Umbilical cord (tissue), 2 donors: ENCODE results near the gene RBPJL. TPM values are rescaled to one million over a fixed set of nuclear protein-coding genes. Genes with fewer than 3 reads are reported as not detected.

Experiments used
- DNase-seq: peaks from one replicate; pipeline ENCODE4 v3.0.0-alpha.2; 2015; ENCODE audit warnings: low spot score
- total RNA-seq: library from RNA; depleted of rRNA; stranded (reverse); fragments of >200 nt; gene quantifications from one replicate; pipeline ENCODE4 v1.2.3, GENCODE V29; 2014; ENCODE audit warnings: low replicate concordance; ENCODE audit not compliant: insufficient read depth

Gene RBPJL, protein sequence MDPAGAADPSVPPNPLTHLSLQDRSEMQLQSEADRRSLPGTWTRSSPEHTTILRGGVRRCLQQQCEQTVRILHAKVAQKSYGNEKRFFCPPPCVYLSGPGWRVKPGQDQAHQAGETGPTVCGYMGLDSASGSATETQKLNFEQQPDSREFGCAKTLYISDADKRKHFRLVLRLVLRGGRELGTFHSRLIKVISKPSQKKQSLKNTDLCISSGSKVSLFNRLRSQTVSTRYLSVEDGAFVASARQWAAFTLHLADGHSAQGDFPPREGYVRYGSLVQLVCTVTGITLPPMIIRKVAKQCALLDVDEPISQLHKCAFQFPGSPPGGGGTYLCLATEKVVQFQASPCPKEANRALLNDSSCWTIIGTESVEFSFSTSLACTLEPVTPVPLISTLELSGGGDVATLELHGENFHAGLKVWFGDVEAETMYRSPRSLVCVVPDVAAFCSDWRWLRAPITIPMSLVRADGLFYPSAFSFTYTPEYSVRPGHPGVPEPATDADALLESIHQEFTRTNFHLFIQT
- not detected for total RNA-seq

DNA sequence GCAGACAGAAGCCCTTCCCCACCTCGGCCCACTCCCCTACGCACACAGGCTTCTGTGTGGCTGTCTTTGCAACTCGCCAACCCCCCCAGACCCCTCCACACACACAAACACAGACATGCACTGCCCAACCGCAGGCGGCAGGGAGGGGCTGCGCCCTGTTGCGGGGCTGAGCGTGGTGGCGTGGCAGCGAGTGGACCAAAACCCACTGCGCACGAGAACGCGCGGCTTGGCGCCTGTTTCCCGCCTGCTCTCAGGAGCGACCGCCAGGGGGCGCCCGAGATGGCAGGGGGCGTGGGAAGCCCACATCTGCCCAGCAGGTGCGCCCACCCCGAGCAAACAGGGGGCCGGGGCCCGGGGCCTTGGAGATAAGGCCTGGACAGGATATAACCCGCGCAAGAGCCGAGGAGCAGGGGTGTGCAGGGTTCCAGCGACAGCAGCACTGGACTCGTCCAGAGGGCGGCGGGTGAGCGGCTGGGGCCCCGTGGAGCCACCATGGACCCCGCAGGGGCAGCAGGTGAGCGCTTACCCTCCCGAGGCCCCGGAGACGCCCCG lies at the start of gene RBPJL:
Gene RBPJL (plus strand): TSS at position 410 of the 552 bp plus-strand sequence. CDS start 83 bp downstream, at position 493.
- DNase-seq = no peak

DNA sequence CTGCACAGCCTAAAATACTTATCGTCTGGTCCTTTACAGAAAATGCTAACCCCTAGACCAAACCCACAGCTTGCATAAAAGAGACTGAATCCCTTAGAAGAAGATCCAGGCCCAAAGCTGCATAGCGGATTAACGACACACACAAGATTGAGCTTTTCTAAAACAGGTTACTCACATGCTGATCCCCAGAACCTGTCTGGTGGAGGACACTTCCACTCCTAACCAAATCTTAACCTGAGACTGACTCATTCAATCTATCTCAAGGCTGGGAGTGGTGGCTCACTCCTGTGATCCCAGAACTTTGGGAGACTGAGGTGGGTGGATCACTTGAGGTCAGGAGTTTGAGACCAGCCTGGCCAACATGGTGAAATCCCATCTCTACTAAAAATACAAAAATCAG lies 49.5 kb upstream of the RBPJL start:
- DNase-seq = no peak

DNA sequence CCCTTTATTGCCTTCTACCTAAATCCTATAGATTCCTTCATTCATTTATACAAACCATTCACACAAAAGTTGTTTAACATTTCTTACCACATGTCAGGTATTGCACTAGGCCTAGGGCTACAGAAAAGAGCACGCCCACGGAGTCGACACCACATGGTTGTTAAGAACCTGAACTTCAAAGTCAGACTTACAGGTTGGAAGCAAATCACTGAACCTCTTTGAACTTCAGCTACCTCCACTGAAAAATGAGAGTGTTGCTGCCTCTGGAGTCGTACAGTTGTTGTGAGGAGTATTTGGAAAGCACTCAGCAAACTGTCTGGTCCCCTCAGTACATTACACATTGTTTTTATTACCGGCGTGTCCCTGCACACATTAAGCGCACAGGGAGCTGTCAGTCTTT lies 48.9 kb upstream of the RBPJL start:
- no peak for DNase-seq

DNA sequence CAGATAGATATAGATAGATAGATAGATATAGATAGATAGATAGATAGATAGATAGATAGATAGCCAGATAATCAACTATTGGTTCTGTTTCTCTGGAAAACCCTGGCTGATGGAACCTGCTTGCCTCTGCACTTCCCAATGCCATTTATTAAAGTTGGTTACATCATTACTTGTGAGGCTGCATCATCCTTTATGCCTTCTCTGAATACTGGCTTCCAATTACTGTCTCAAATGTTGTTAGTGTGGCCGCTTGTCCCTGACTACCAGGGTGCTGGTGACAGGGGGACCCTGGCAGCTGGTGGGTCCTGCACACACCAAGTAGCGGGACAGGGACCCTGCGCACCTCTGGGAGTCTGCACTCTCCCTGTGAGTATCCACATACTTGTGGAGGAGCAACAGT lies 48.4 kb upstream of the RBPJL start:
- no peak for DNase-seq

DNA sequence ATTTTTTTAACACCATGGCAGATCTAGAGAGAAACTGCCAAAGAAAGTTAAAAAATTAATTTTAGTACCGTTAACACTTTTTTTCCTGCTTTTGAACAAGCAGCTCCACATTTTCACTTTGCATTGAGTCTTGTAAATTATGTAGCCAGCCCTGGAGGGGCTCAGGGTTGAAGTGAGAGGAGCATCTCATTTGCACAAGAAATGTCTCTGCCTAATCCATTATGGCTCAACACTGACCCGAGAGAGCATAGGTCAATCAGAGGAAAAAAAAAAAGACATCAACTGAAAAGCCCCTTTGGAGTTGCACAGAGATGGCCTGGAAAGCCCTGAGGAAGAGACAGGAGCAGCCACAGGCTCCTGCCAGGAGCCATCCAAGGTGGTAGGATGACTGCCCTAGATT lies 48.0 kb upstream of the RBPJL start:
- DNase-seq = no peak

DNA sequence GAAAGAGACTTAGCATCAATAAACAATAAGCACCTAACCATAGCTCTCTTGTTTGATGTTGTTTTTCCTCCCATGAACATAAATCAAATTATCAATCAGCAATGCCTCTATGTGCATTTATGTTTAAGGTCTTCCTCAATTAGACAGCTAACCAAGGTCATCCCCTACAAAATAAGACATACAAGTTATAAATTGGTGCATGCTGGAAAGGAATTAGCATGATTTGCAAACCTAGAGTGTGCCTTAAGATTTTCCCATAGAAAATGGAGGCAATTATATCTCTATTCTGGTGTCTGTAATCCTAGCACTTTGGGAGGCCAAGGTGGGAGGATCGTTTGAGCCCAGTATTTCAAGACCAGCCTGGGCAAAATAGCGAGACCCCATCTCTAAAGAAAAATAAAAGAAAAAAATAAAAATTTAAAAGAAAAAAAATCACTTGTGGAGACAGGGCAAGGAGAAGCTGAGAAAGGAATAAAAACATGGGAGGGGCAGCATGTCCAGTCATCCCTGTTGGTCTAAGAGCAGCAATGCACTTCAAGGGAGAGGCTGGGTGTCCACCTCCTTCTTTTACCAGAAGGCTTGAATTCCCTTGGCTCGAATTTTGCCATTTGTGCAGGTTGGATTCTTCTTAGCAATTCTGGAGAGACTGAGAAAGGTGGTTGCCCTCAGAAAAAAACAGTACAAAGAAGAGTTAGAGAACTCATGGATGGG lies 42.9 kb upstream of the RBPJL start:
- no peak for DNase-seq

DNA sequence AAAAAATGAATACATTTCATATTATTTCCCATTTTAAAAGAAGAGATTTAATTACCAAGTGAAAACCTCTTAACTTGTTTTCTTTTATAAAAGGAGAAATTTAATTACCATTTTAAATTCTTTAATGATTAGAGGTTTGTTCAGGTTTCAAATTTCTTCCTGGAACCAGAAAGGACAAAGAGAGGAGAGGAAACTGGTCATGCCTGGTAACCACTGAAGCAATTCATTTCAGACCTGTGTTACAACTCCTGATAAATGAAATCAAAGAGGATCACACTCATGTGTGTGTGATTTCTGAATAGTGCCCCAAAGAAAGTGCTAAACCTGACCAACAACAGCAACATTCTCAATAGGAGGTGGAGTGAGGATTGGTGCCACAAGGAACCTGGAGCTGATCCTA lies 39.7 kb upstream of the RBPJL start:
- DNase-seq = no peak

DNA sequence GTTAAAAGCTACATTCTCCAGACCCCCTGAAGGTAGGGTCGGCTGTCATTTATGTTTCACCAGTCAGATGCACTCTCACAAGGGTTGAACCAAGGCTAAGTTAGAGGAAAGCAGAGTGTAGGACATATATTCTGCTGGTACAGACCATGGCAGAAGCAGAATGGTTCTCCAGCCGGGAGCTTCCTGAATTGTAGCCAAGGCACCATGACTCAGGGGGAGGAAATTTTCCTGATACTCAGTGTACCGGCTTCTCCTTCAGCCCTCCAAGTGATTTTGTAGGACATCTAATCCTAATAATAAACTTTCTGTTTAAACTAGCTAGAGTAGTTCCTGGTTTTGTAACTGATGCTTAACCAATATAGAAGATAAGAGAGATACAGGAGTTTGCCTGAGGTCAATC lies 38.1 kb upstream of the RBPJL start:
- DNase-seq = no peak

DNA sequence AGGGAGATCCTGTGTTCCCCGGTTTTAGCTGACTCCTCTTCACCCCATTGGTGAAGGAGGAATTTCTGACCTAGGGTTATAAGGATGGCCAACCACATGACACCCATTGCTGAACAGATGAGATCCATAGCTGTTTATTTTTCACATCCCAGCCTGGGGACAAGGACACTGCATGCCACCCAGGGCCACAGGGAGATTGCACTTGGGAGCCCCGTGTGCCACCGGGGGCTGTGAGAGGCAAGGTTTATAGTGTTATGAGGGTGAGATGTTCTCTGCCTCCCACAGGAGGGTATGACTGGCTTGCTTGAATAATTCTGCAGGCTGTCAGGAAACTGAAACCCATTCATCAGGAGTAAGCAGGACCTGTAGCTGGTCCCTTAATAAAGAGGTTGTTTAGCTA lies 37.6 kb upstream of the RBPJL start:
- no peak for DNase-seq

DNA sequence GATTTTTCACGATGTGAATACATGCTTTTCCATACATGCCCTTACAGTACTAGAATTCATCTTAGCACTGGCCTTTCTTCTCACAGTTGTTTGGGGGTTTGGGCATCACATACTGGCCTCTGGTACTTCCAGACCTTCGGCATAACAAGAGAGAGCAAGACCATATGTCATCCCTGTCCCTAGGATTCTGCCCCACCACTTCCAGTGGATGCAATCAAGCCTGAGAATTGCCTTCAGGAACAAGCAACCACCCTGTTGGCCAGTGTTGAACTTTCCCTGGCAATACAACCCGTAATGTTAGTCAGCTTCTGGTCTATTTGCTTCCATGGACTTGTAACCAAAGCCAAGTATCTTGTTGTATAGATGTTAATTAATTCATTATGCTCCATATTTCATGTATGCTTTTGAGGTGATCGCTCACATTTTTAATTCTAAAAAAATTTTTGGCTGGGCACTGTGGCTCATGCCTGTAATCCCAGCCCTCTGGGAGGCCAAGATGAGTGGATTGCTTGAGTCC lies 36.8 kb upstream of the RBPJL start:
- DNase-seq = no peak

DNA sequence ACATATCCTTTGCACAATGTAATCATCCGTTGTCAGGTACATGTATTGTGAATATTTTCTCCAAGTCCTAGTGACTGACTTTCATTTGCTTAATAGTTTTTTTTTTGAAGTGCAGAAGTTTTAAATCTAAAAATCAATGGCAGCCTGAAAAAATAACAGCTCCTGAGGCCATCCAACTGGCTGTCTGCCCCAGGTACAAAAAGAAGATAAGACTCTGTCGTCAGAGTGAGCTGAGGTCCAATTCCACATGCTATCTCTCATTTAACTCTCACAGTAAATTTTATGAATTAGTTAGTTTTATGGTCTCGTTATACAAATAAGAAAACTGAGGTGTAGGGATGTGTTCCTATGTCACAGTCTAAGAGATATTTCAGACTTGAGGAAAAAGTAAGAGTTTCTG lies 31.3 kb upstream of the RBPJL start:
- DNase-seq = no peak

DNA sequence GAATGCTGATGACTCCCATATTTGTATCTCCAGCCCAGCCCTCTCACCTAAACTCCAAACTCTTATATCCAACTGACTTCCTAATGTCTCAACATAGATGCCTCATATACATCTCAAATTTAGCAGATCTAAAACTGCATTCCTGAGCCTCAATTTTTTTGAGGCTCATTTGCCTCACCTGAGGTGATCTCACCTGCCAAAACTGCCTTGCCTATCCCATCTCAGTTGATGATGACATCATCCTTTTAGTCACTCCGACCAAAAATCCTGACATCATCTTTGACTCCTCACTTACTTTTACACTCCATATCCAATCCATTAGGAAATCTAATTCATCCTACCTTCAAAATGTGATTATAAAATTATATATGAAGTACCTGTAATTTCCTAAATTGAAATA lies 26.6 kb upstream of the RBPJL start:
- no peak for DNase-seq

DNA sequence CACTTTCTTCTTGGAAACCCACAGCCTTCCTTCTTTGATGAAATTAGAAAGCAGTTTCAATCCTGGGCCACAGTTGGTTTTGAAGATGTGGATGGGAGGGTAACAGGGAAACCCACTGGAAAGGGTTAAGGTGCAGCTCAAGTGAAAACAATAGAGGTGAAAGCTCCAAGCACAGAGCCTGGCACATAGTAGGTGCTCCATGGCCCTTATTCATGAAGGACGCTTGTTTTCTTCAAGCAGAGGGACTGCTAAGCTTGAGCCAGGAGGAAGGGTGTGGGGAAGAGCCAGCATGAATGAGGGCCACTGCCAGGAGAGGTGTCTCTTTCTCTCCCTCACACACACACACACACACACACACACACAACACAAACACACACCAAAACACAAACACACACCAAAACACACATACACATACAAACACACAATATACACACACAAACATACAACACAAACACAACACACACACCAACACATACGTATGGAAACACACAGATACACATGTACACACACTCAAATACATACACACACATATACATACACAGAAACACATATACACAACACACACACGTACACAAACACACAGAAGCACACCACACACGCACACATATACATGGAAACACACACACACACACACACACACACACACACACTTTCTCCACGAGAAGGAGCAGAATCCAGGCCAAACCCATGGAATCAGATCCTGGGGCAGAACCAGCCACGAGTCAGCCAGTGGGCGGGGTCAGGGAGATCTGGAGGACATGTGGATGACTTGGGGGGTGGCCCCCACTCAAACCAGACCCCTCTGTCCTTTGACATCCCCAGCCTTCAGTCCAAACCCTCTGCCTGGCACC lies 23.7 kb upstream of the RBPJL start:
- DNase-seq = no peak

DNA sequence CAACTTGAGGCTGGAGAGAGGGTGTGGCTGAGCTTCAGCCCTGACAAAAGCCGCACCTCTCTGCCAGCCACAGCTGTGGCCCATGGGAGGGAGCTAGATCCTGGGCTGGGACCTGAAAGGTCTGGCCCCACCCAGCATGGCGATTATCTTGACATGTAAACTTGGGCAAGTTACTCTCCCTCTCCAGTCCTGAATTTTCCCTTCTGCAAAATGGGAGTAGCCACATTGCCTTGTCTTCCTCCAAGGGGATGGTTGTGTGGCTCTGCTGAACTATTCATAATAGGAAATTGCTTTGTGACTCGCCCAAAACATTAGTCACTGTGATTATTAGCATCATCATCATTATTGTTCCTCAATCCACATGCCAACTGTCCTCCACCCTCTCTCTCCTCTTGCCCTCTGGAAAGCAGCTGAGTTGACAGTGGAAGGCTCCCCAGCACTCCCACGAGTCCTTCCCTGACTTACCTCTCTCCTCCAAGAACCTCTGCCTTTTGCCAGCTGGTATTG lies 23.0 kb upstream of the RBPJL start:
- no peak for DNase-seq

DNA sequence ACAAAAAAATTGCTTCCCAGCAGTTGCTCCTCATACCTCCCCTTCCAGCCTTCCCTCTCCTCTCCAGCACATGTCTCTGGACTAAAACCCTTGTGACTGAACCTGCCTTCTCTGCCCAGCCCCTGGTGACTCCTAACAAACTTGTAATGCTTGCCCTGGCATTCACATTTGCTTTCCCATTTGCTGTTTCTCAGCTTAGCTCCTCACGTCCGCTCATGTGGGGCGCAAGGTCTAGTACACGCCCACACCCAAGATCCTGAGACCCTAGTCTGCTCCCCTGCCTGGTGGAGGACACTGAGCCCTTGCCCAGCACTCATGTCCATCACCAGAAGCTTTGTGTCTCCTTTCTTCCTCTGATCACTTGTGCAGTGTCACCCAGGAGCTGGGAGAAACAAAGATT lies 18.3 kb upstream of the RBPJL start:
- no peak for DNase-seq

DNA sequence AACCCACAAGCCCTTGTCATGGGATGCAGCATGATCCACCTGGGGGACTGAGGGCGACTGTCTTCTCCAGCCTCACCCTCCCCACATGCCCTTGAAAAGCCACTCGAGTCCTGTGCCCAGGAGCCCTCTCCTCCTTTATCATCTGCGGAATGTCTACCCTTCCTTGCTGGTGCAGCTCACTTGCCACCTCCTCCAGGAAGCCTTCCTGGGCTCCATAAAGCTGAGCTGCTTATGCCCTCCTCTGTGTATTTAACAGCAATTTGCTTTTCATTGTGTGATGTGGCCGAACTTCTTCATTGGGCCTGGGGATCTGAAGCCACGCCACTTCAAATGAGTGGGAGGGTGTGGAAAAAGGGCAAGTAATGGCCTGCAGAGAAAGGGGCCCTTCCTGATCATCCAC lies 17.8 kb upstream of the RBPJL start:
- no peak for DNase-seq

DNA sequence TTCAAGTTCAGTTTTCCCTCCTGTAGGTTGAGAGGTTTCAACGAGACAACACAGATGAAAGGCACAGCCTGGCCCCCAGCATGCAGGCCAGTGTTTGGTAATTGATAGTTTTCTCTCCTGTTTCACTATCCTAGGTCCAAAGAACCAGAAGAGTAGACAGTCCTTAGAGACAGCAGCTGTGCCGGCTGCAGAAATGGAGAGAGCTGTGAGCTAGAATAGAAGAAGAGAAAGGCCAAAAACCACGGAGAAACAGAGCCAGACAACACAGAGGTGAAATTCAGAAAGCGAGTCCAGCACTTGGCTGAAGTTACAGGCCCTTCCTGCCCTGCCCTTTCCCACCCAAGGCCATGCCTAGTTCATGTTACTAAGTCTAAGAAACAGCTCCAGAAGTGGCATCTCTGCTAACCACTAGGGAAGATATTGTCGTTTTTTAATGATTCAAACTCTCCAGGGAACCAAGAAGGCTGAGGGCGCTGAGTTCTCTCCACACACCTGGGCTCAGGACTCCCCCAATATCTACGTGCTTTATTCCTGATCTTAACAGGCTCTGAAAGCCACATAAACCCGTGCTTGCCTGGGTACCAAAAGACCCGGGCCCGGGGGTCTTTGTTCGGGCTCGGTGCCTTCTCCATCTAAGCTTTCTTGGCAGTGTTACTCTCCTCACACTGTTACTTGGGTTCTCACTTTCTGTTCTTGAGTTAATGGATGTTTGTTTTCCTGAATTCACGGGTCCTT lies 16.5 kb upstream of the RBPJL start:
- DNase-seq = no peak

DNA sequence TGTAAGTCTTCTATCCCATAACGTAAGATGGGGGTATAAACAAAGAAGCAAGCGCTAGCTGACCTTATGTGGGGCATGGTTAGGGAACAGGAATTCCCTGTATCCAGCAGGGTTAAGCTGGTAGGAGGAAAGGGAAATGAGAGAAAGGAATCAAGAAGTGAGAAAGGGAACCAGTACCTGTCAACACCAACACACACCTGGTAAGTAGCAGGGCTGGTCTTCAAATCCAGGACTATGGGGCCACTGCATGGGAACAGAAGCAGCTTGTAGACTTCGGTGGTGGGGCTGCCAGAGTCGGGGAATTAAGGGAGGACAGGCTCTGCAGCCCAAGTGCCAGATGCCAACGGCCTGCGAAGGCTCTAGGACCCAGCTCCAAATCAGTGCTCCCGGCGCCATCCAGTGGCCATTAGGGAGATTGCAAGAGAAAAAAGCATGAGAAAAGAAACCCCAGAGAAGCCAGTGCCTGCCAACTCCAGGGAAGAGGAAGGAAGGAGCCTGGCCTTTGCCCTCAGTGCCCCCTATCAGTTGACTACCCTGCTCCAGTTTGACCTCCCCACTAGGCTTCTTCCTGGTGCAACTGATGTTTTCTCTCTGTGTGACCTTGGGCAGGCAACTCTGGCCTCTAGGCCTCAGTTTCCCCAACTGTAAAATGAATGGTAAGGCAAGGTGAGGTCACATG lies 15.8 kb upstream of the RBPJL start:
- DNase-seq = peak; percentile 80

DNA sequence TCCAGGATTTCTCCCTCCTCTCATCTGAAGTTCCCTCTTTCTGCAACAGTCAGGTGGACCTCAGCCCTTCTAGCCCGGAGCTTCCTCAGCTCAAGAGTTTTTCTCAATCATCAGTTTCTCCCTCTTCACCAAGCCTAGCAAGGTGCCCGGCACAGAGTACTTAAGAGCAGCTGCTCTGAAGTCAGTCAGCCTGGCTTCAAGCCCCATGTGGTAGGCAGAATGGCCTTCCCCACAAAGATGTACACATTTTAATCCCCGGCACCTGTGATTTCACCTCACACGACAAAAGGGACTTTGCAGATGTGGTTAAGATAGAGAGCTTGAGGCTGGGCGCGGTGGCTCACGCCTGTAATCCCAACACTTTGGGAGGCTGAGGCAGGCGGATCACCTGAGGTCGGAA lies 15.1 kb upstream of the RBPJL start:
- DNase-seq = no peak

DNA sequence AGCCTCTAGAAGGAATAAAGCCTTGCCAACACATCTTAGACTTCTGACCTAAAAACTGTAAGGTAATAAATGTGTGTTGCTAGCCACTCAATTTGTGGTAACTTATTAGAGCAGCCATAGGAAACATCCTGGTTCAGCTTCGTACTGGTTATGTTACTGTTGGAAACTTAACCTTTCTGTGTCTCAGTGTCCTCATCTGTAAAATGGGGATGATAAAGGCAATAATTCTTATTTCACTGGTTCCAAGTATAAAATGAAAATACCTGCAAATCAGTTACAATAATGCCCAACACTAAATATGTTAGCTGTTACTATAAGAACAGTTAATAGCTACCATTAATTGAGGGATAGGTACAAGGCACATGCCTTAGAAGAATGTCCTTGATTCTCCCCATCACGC lies 14.3 kb upstream of the RBPJL start:
- no peak for DNase-seq
